HS-5 (cell line): Measurements from ENCODE around the gene IPO4.

Source experiments
- DNase-seq: peaks from one replicate; pipeline ENCODE4 v3.0.0-alpha.2; 2012; ENCODE audit warnings: low read depth

The IPO4 gene

GRCh38 chr14:24194186-24194872, 5.7 kb upstream of the IPO4 start:
- no peak for DNase-seq

- no peak for DNase-seq
Observed at GRCh38 chr14:24192933-24193332, 4.3 kb upstream of the IPO4 start.

GRCh38 chr14:24190416-24190815, 1.8 kb upstream of the IPO4 start:
- DNase-seq: no peak

GRCh38 chr14:24189460-24189859, 844 bp upstream of the IPO4 start:
- DNase-seq: no peak

- DNase-seq: no peak
Observed at GRCh38 chr14:24189059-24189375, 401 bp upstream of the IPO4 start.

- DNase-seq: no peak
Observed at GRCh38 chr14:24187539-24187915, 1.1 kb downstream of the IPO4 start.

GRCh38 chr14:24186831-24187538, 1.6 kb downstream of the IPO4 start:
- DNase-seq: no peak

- DNase-seq: no peak
Observed at GRCh38 chr14:24185741-24186140, 2.9 kb downstream of the IPO4 start.

- DNase-seq: no peak
Observed at GRCh38 chr14:24185026-24185425, 3.6 kb downstream of the IPO4 start.

- no peak for DNase-seq
Observed at GRCh38 chr14:24184104-24184970, 4.3 kb downstream of the IPO4 start.

GRCh38 chr14:24183014-24183481, 5.6 kb downstream of the IPO4 start:
- DNase-seq: no peak

GRCh38 chr14:24182110-24182882, 6.3 kb downstream of the IPO4 start:
- DNase-seq: no peak

- no peak for DNase-seq
Observed at GRCh38 chr14:24181371-24182077, 7.1 kb downstream of the IPO4 start.

- no peak for DNase-seq
Observed at GRCh38 chr14:24179961-24180796, 8.4 kb downstream of the IPO4 start.

- DNase-seq: no peak
Observed at GRCh38 chr14:24179294-24179960, 9.2 kb downstream of the IPO4 start.

- DNase-seq: no peak
Observed at GRCh38 chr14:24178399-24179178, 10.0 kb downstream of the IPO4 start.

GRCh38 chr14:24177891-24178290, 10.7 kb downstream of the IPO4 start:
- DNase-seq: no peak

- no peak for DNase-seq
Observed at GRCh38 chr14:24177041-24177825, 11.4 kb downstream of the IPO4 start.
